VCaP (cell line): Measurements from ENCODE around the gene CRACDL.

Experiments
- H3K27ac ChIP-seq: fragments of 450-650 bp; 2 replicates; pipeline ENCODE4 v1.5.1; 2017
- CTCF ChIP-seq: fragments of 450-650 bp; conservative IDR thresholded peaks from 2 replicates; pipeline ENCODE4 v1.5.1; 2017; ENCODE audit warnings: mild to moderate bottlenecking, moderate library complexity

Gene CRACDL

GRCh38 chr2:98946855-98947254, 10.8 kb upstream of the CRACDL start:
- H3K27ac ChIP-seq = no peak overlapping the region
- TF ChIP-seq CTCF = no peak

- TF ChIP-seq CTCF = no peak
These were observed 8.8 kb upstream of the CRACDL start for GRCh38 chr2:98944775-98945174.

GRCh38 chr2:98940102-98940501, 4.1 kb upstream of the CRACDL start:
- TF ChIP-seq CTCF = no peak
- H3K27ac ChIP-seq = no peak overlapping the region

More at GRCh38 chr2:98944775-98945174, 8.8 kb upstream of the CRACDL start:
- no peak overlapping the region for H3K27ac ChIP-seq

DNA sequence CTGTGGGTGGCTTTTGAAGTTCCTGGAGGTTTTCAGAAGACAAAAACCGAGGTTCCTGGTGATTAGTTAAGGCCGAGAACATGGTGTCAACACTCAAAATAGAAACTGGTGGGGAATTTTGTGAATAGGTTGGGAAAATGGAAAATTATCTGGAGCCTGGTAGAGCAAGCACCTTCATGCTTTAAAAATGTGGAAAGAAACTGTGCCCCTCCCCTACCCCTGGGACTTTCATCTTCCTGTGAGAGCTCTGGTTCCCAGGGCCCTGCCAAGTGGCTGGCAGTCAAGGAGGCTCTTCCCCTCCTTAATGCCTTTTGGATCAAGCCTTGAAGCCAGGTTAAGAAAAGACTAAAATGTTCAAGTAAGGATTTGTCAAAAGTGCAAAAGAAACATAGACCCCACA, 1.9 kb upstream of the CRACDL start:
- no peak overlapping the region for H3K27ac ChIP-seq
- TF ChIP-seq CTCF = no peak

- TF ChIP-seq CTCF = peak; percentile 45
- H3K27ac ChIP-seq = peak overlapping the region; percentile 22; the same call in 1 of the 2 replicates
These were observed 627 bp upstream of the CRACDL start for GRCh38 chr2:98936353-98937351.

GRCh38 chr2:98935111-98935770, 784 bp downstream of the CRACDL start:
- TF ChIP-seq CTCF = no peak
- peak overlapping the region; percentile 22; the same call in 1 of the 2 replicates for H3K27ac ChIP-seq

DNA sequence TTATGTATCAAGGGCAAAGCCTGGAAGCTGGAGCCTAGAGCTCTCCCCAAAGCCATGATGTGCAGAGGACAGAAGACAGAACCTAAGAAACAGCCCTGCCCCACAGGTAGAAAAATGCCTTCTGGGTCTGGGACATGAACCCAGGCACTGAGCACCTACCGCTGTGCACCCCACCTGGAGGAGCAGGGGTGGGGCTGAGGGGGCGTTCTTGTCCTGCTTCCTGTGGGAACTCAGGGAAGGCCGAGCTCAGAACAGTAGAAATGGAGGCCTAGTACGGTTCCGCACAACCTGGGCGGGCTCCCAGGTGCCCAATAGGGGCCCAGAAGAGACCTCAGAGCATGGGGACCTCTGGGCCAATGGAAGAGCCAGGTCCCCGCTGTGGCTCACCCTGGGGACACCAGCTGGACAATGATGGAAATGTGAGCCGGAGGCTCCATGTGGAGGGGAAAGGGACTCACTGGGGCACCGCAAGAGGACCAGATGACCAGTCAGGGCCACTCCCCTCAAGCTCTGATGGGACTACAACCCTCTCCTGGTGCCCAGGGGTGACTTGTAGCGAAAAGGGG, 3.2 kb downstream of the CRACDL start:
- H3K27ac ChIP-seq = no peak overlapping the region
- TF ChIP-seq CTCF = no peak
